Skeletal muscle cell (primary cell): ENCODE data around the gene FES.
A peak's percentile ranks its signal among the peaks of the same experiment; 100 is the strongest.
"Not testable (repeated sequence)": the region's sequence is repeated elsewhere in the genome, so short reads cannot be mapped to it uniquely, and the experiment has no call there.

Source experiments
- DNase-seq: peaks from one replicate; pipeline ENCODE4 v3.0.0-alpha.2; 2010; ENCODE audit warnings: low read depth
- H3K4me3 ChIP-seq: 2 replicates; pipeline ENCODE4 v1.5.1; 2011; ENCODE audit warnings: low read depth, mild to moderate bottlenecking, control low read depth, low read length, moderate library complexity

FES gene

DNA sequence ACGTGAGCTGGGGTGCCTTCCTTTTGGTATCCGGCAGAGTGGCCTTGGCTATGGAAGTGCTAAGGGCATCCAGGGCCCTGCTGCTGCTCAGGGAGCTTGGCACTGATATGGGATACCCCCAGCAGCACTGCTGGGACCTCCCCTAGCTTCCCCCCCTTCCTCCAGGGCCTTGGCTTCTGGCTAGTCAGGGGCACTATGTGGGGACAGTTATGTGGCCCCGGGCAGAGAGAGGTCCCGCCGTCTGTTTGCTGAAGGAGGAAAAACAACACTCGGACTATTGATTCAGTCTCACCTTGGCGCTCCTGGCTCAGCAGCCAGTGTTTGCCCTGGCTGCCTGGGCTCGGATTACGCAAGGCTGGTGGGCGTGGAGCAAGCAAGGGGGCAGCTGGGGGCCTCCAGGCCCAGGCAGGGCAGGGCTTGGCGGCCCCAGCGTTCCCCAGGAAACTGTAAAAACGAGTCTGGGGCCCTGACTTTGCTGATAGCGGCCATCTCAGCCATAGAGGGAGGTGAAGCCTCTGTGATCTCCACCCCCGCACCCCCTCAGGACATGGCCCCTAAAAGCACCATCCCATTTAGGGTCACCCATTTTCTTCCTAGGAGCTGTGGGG lies 10.2 kb upstream of the FES start:
- H3K4me3 ChIP-seq = no peak overlapping the region
- no peak for DNase-seq

DNA sequence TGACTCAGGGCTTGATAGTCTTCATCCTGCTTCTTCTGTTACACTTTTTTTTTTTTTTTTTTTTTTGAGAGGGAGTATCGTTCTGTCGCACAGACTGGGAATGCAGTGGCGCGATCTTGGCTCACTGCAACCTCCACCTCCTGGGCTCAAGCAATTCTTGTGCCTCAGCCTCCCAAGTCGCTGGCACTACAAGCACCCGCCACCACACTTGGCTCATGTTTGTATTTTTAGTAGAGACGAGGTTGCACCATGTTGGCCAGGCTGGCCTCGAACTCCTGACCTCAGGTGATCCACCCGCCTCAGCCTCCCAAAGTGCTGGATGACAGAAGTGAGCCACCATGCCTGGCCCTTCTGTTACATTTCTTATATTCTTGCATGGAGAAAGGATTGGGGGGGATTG lies 9.3 kb upstream of the FES start:
- not testable (repeated sequence) for H3K4me3 ChIP-seq, DNase-seq

DNA sequence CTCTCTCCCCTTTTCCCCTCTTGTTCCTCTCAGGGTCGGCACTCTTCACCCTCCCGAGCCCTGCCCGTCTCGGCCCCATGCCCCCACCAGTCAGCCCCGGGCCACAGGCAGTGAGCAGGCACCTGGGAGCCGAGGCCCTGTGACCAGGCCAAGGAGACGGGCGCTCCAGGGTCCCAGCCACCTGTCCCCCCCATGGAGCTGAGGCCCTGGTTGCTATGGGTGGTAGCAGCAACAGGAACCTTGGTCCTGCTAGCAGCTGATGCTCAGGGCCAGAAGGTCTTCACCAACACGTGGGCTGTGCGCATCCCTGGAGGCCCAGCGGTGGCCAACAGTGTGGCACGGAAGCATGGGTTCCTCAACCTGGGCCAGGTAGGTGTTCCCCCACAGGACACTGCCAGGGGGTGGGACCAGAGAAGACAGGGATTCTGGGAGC lies 8.7 kb upstream of the FES start:
- no peak overlapping the region for H3K4me3 ChIP-seq
- DNase-seq = no peak

DNA sequence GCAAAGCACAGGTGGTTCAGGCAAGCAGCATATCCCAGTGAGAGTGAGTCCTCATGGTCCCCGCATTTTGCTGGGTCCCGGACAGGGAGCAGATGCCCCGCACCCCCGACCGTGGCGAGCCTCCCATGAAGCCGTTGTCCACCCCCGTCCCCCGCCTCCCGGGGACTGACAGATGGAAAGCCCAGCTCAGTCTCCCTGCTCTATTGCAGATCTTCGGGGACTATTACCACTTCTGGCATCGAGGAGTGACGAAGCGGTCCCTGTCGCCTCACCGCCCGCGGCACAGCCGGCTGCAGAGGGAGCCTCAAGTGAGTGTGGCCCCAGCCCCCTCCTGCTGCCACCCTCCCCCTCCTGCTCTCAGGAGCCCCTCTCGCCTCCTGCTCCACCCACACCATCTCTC lies 8.3 kb upstream of the FES start:
- no peak overlapping the region for H3K4me3 ChIP-seq
- no peak for DNase-seq

DNA sequence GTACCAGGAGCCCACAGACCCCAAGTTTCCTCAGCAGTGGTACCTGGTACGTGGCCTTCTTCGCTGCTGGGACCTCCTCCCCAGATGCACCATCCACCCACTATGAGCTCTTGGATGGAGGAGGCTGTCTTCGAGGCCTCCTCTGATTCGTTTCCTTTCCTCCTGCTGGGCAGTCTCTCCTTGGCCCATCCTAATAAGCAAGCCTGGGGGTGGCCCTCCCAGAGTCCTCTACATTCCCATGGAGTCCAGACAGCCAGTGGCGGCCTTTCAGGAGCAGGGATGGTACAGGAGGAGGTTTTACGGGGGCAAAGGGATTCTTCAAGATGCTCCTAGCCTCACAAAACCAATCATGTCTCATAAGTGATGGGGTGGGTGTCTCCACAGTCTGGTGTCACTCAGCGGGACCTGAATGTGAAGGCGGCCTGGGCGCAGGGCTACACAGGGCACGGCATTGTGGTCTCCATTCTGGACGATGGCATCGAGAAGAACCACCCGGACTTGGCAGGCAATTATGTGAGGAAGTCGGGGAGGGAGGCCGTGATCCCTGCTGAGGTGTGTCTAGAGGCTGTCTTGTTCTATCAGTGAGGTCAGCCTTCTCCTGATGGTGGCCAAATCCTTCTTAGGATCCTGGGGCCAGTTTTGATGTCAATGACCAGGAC lies 7.7 kb upstream of the FES start:
- no peak overlapping the region for H3K4me3 ChIP-seq
- DNase-seq = no peak

DNA sequence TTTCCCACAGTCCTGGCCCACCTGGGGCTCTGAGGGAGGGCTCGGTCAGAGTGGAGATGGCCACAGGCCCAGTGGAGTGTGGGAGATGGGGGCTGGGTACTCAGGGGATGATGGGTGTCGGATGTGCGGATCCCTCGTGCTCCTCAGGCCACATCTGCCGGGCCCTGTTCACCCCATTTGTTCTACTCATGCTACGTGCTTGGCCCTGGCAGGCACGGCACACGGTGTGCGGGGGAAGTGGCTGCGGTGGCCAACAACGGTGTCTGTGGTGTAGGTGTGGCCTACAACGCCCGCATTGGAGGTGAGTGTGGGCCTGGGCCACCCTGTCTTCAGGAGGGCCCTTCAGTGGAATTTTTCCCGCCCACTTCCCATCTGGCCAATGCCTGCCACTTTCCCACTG lies 7.0 kb upstream of the FES start:
- H3K4me3 ChIP-seq = no peak overlapping the region
- DNase-seq = no peak

DNA sequence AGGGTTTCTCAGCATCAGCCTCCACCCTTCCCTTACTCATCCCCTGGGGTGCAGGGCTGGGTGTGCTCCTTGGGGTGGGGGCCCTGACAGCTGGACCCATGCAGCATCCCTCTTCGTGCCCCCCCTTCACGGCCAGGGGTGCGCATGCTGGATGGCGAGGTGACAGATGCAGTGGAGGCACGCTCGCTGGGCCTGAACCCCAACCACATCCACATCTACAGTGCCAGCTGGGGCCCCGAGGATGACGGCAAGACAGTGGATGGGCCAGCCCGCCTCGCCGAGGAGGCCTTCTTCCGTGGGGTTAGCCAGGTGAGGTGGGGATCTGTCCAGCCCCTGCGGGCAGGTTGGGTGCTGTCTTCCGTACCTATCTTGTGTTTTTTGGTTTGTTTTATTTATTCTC lies 6.3 kb upstream of the FES start:
- DNase-seq = no peak
- no peak overlapping the region for H3K4me3 ChIP-seq

DNA sequence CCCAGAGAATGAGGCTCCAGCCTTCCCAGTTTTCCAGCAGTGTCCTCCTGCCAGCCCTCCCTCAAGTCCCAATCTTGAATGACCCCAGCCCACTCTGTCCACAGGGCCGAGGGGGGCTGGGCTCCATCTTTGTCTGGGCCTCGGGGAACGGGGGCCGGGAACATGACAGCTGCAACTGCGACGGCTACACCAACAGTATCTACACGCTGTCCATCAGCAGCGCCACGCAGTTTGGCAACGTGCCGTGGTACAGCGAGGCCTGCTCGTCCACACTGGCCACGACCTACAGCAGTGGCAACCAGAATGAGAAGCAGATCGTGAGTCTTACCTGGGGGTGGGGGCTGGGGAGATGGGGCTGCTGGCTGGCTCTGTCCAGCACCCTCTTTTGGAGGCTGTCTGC lies 5.6 kb upstream of the FES start:
- no peak overlapping the region for H3K4me3 ChIP-seq
- no peak for DNase-seq

DNA sequence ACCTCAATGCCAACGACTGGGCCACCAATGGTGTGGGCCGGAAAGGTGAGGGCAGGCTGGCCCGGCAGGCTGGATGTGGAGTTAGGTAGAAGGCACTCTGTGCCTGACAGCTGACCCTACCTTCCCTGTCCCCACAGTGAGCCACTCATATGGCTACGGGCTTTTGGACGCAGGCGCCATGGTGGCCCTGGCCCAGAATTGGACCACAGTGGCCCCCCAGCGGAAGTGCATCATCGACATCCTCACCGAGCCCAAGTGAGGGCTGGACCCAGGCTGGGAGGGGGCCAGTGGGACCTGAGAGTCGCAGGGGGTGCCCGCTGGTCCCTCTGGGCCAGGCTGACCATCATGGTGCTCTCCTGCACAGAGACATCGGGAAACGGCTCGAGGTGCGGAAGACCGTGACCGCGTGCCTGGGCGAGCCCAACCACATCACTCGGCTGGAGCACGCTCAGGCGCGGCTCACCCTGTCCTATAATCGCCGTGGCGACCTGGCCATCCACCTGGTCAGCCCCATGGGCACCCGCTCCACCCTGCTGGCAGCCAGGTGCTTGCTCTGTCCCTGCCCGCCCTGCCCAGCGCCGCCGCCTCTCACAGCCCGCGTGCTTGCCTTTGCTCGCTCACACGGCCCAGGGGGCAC lies 4.5 kb upstream of the FES start:
- no peak overlapping the region for H3K4me3 ChIP-seq
- no peak for DNase-seq

DNA sequence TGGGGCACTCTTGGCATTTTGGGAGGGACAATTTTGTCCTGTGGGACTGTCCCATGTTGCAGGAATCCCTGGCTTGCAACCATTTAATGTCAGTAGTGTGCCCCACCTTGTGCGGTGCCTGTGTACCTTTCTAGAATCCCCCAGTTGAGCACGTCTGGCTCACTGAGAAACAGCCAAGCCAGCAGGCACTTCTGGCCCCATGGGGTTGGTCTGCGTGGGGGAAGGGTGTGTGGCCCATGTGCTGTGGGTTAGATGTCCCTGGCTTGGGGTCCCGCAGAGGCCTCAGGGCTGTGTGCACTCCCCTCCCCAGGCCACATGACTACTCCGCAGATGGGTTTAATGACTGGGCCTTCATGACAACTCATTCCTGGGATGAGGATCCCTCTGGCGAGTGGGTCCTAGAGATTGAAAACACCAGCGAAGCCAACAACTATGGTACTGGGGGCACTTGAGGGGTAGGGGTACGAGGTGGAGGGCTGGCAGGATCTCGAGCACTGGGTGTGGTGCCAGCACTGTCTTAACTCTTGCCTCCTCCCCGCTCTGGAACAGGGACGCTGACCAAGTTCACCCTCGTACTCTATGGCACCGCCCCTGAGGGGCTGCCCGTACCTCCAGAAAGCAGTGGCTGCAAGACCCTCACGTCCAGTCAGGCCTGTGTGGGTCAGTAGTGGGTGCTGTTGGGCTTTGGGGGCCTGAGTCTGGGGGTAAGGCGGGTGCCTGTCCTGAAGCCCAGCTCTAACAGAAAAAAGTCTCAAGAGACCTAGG lies 3.7 kb upstream of the FES start:
- no peak for DNase-seq

DNA sequence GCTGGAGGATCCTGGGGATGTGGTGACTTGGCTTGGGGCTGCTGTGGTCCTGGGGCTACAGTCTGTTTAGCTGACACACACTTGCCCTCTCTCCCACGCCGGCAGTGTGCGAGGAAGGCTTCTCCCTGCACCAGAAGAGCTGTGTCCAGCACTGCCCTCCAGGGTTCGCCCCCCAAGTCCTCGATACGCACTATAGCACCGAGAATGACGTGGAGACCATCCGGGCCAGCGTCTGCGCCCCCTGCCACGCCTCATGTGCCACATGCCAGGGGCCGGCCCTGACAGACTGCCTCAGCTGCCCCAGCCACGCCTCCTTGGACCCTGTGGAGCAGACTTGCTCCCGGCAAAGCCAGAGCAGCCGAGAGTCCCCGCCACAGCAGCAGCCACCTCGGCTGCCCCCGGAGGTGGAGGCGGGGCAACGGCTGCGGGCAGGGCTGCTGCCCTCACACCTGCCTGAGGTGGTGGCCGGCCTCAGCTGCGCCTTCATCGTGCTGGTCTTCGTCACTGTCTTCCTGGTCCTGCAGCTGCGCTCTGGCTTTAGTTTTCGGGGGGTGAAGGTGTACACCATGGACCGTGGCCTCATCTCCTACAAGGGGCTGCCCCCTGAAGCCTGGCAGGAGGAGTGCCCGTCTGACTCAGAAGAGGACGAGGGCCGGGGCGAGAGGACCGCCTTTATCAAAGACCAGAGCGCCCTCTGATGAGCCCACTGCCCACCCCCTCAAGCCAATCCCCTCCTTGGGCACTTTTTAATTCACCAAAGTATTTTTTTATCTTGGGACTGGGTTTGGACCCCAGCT lies 2.9 kb upstream of the FES start:
- H3K4me3 ChIP-seq = no peak overlapping the region
- DNase-seq = no peak

More for the DNA sequence above, 3.7 kb upstream of the FES start:
- no peak overlapping the region for H3K4me3 ChIP-seq

DNA sequence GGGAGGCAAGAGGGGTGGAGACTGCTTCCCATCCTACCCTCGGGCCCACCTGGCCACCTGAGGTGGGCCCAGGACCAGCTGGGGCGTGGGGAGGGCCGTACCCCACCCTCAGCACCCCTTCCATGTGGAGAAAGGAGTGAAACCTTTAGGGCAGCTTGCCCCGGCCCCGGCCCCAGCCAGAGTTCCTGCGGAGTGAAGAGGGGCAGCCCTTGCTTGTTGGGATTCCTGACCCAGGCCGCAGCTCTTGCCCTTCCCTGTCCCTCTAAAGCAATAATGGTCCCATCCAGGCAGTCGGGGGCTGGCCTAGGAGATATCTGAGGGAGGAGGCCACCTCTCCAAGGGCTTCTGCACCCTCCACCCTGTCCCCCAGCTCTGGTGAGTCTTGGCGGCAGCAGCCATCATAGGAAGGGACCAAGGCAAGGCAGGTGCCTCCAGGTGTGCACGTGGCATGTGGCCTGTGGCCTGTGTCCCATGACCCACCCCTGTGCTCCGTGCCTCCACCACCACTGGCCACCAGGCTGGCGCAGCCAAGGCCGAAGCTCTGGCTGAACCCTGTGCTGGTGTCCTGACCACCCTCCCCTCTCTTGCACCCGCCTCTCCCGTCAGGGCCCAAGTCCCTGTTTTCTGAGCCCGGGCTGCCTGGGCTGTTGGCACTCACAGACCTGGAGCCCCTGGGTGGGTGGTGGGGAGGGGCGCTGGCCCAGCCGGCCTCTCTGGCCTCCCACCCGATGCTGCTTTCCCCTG lies 2.2 kb upstream of the FES start:
- H3K4me3 ChIP-seq = no peak overlapping the region
- DNase-seq = no peak

DNA sequence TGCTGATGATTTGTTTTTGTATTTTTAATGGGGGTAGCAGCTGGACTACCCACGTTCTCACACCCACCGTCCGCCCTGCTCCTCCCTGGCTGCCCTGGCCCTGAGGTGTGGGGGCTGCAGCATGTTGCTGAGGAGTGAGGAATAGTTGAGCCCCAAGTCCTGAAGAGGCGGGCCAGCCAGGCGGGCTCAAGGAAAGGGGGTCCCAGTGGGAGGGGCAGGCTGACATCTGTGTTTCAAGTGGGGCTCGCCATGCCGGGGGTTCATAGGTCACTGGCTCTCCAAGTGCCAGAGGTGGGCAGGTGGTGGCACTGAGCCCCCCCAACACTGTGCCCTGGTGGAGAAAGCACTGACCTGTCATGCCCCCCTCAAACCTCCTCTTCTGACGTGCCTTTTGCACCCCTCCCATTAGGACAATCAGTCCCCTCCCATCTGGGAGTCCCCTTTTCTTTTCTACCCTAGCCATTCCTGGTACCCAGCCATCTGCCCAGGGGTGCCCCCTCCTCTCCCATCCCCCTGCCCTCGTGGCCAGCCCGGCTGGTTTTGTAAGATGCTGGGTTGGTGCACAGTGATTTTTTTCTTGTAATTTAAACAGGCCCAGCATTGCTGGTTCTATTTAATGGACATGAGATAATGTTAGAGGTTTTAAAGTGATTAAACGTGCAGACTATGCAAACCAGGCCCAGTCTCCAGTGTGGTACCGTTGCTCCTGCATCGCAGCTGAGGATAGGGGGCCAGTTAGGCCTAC lies 1.4 kb upstream of the FES start:
- DNase-seq = no peak

DNA sequence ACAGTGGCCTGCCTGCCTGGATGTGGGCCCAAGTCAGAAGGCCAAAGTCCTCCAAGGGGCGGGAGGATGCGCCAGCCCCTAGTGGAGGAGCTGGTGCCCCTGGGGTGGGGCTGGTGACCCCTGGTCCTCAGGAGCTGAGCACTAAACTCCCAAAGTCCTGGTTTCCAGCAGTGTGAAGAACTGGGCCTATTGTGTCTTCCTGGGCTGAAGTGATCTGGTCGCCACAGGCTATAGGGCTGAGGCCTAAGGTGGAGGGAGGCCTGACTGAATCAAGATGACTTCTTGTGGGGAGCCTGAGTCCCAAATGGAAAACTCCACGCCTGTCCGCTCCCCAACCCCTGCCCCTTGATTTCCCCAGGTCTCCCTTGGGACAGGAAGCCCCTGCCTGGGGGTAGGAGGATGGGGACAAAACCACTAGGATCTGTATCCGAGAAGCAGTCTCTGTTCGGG lies 753 bp upstream of the FES start:
- no peak for DNase-seq
- peak overlapping the region; percentile 51 for H3K4me3 ChIP-seq

More for the DNA sequence above, 1.4 kb upstream of the FES start:
- no peak overlapping the region for H3K4me3 ChIP-seq

DNA sequence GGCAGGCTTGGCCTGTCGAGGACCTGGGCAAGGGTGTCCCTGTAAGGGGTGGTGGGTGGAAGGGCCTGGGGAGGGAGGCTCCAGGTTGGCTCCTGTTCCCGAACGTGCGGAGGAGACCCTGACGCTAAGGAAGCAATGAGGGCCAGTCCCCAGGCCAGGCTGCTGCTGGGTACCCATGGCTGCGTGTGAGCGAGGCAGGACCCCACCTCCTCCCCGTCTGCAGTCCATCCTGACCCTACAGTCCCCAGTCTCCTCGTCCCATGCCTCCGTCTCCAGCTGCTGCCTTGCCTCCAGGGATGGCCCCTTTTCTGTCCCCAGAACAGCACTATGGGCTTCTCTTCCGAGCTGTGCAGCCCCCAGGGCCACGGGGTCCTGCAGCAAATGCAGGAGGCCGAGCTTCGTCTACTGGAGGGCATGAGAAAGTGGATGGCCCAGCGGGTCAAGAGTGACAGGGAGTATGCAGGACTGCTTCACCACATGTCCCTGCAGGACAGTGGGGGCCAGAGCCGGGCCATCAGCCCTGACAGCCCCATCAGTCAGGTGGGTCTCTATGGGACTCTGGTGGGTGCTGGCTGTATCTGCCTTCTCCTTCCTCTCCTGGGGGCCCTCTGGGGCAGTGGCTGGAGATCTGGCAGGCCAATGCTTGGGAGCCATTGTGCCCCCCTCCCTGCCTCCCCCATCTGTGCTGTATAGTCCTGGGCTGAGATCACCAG lies 571 bp downstream of the FES start:
- DNase-seq = no peak
- peak overlapping the region; percentile 51 for H3K4me3 ChIP-seq

DNA sequence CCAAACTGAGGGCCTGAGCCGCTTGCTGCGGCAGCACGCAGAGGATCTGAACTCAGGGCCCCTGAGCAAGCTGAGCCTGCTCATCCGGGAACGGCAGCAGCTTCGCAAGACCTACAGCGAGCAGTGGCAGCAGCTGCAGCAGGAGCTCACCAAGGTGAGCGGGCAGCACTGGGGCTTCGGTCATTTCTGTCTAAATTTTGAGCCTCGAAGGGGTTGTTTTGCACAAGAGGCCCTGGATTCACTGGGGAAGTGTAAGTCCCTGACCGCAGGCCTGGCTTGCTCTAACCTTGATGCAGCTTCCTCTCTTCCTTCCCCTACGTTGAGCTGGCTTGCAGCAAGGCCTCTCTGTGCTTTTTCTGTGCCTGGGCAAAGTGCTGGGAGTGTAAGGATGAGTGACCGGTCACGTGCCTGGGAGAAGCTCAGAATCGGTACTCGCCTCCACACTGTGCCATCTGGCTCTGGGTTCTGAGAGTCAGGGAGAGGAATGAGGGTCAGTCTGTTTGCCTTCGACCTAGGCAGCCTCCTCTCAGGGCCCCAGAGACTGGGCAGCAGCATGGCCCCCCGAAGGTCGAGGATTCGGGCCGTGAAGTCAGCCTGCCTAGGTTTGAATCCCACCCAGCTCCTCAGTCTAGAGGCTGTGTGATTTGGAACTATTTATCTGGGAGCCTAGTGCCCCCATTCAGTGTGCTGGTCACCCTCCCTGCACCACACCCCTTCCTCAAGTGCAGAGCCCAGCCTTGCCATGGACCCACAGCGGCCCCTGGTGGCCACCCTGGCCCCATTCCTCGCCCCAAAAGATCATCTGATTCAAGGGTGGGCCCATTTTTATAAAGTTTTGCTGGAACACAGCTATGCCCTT lies 1.4 kb downstream of the FES start:
- H3K4me3 ChIP-seq = no peak overlapping the region
- DNase-seq = no peak

DNA sequence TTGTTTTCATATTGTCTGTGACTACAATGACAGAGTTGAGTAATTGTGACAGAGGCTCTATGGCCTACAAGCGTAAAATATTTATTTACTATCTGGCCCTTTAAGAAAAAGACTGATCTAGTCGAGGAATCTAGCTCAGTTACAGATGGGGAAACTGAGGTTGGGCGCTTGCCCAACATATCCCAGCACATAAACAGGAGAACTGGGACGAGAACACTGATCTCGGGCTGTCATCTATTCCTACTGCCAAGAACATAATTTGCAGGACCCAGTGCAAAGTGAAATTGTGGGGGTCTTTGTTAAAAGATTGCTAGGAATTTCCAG lies 1.9 kb downstream of the FES start:
- no peak overlapping the region for H3K4me3 ChIP-seq
- DNase-seq = no peak
